Stimulated activated CD8-positive, alpha-beta memory T cell treated with anti-CD3 and anti-CD28 coated beads, Interleukin-7, amount 100 ng/mL, for 24 hours (primary cell): ENCODE data around the gene EDEM3.
A peak's percentile ranks its signal among the peaks of the same experiment; 100 is the strongest.

Source experiments
- DNase-seq: peaks from one replicate; pipeline ENCODE4 v3.0.0-alpha.2; 2020; ENCODE audit warnings: low read depth

EDEM3 gene

GRCh38 chr1:184673305-184673704 is 81.4 kb downstream of the EDEM3 start:
- no peak for DNase-seq

- no peak for DNase-seq
These were observed 82.5 kb downstream of the EDEM3 start for GRCh38 chr1:184672013-184672726.

- DNase-seq = no peak
These were observed 85.3 kb downstream of the EDEM3 start for GRCh38 chr1:184669391-184669790.

GRCh38 chr1:184665360-184665759 is 89.3 kb downstream of the EDEM3 start:
- DNase-seq = no peak

GRCh38 chr1:184664661-184665060 is 90.0 kb downstream of the EDEM3 start:
- DNase-seq = no peak

GRCh38 chr1:184664042-184664660 is 90.5 kb downstream of the EDEM3 start:
- peak; percentile 15 for DNase-seq

GRCh38 chr1:184661801-184662200 is 92.9 kb downstream of the EDEM3 start:
- DNase-seq = no peak

- DNase-seq = no peak
These were observed 94.0 kb downstream of the EDEM3 start for GRCh38 chr1:184660462-184661191.

- no peak for DNase-seq
These were observed 96.6 kb downstream of the EDEM3 start for GRCh38 chr1:184658055-184658454.

GRCh38 chr1:184656221-184656620 is 98.4 kb downstream of the EDEM3 start:
- DNase-seq = no peak

- DNase-seq = no peak
These were observed 99.5 kb downstream of the EDEM3 start for GRCh38 chr1:184655185-184655584.

GRCh38 chr1:184650177-184650866 is 104.3 kb downstream of the EDEM3 start:
- DNase-seq = no peak

GRCh38 chr1:184649451-184649888 is 105.2 kb downstream of the EDEM3 start:
- DNase-seq = no peak

GRCh38 chr1:184648856-184649201 is 105.8 kb downstream of the EDEM3 start:
- no peak for DNase-seq

- no peak for DNase-seq
These were observed 106.3 kb downstream of the EDEM3 start for GRCh38 chr1:184648160-184648855.

- no peak for DNase-seq
These were observed 107.2 kb downstream of the EDEM3 start for GRCh38 chr1:184647471-184647870.

GRCh38 chr1:184646824-184647223 is 107.8 kb downstream of the EDEM3 start:
- DNase-seq = no peak

GRCh38 chr1:184646178-184646701 is 108.4 kb downstream of the EDEM3 start:
- DNase-seq = no peak

GRCh38 chr1:184644771-184645170 is 109.9 kb downstream of the EDEM3 start:
- no peak for DNase-seq

- no peak for DNase-seq
These were observed 111.0 kb downstream of the EDEM3 start for GRCh38 chr1:184643661-184644060.

GRCh38 chr1:184641894-184642293 is 112.8 kb downstream of the EDEM3 start:
- no peak for DNase-seq

GRCh38 chr1:184640505-184640904 is 114.2 kb downstream of the EDEM3 start:
- no peak for DNase-seq
